ENCODE results near the gene ERCC8.

The ERCC8 gene

DNA sequence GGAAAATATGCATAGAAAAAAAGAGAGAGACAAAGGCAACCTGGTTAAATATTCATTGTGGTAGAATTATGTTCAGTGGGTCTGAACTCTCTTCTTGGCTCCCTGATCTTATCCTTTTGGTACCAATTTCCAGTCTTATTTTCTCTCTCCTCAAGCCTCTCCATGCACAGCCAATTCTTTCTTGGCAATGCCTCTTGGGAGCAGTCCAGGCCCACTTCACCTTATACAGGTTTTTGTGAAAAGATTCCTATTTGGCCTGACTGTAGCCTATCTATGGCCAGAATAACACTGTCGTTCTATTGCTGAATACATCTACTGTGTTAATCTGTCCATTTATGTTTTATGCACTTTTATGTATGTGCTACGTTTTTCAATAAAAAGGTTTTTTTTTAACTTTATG lies 103.5 kb downstream of the ERCC8 start:
- DNase-seq (ENCODE audit: low read depth, low spot score): no peak

DNA sequence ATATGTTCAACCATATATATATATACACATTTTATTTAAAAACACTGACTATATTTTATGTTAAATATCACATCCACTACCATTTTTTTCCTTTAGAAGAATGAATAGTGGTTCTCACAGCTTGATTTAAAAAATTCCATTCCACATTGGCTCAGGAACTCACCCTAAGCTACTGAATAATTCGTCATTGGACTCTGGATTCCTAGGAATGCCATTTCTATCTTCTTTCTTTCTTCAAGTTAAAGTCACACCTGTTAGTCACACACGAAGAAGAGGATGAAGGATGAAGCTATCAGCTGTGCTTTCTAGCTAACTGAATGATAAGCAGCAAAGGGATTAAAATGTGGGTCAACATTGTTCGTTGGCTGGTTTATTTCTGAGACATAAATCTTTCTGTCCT lies 108.7 kb downstream of the ERCC8 start:
- no peak for DNase-seq (ENCODE audit: low read depth, low spot score)

DNA sequence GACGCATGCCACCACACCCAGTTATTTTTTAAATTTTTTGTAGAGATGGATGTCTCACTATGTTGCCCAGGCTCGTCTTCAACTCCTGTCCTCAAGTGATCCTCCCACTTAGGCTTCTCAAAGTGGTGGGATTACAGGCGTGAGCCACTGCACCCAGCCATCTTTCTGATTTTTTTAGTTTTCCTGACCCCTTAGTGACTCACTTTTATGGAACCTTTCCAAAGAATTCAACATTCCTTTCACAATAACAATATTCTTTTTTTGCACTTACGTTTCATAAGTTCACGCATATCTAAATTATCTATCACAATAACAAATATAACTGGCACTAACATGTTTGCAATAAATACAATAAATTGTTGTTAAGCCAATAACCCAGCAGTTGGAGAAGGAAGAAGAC lies 109.3 kb downstream of the ERCC8 start:
- DNase-seq (ENCODE audit: low read depth, low spot score): no peak

DNA sequence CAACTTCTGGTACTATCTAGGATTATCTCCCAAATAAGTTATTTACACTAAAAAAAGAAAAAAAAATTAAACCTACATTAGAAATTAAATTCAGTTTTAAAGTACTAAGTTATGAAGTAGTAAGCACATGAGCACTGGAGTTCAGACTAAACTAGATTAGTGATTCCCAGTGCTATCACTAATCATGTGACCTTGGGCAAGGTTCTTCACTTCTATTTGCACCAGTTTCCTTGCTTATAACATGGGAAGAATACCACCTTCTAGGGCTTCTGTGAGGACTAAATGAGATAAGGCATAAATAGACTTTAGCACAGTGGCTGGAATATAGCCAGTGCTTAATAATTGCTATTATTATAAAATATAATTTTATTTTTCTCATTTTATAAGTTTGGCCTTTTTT lies 111.3 kb downstream of the ERCC8 start:
- no peak for DNase-seq (ENCODE audit: low read depth, low spot score)

DNA sequence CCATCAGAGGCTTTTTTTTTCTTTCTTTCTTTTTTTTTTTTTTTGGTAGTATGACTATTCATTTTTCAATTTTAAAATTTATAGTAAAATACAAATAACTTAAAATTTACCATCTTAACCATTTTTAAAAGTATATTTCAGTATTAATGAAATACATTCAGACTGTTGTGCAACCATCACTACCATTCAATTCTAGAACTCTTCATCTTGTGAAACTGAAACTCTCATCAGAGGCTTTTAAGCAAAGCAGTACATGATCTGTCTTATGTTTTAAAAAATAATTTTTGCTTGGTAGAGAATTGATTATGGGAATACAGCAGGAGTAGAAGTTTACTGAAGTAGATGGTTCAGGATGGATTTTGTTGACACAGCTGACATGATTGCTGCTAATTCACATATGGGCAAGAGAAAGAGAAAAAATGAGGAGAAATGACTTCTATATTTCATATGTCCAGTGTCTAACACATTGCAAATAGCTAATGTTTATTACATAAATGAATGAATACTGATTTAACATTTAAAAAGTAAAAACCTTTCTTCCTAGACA lies 114.2 kb downstream of the ERCC8 start:
- no peak for DNase-seq (ENCODE audit: low read depth, low spot score)

DNA sequence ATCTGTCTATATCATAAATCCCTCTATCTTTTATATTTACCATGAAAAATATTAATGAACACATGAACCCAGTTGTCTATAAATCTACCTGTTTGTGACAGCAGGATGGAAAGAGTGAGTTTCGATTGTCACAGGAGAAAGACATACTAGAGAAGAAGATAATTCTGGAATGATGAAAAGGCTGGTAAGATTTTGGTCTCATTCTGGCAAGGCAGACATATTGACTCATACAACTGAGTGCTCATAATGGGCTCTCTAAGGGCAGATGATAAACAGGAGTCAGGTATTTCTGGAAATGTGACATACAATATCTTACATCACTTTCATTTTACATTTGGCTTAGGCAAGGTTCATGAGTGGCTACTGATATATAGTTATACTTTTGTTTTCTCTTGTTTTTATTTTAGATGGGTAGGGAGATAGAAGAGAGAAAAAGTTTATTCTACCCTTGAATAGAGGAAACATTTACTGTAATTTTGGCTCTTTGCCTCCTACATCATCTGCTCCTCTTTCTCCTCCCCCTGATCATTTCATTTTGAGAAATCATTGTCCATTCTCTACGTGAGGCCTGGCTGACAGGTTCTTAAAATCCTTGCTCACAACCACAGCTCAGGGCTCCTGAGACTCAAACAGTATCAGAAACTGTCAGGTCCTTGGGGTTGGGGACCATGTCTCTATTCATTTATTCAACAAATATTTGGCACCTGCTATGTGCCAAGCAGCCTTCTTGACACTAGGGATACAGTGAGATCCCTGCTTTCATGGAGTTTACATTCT lies 115.2 kb downstream of the ERCC8 start:
- DNase-seq (ENCODE audit: low read depth, low spot score): no peak

DNA sequence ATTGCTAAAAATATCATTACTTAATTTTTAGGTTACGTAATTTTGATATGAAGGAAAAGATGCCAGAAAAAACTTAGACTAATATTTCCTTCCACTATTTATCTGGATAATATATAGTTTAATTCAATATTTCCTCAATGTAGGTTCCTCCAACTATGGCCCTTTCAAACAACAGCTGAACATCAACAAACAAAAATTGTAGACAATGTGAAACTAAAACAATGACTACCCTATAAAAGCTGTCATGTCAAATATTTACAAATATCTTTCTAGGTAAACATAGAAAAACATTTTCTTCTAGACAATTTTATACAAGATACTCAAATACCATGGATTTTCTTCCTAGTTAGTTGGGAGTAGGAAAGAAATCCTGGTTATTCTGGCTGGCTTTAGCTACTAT lies 117.7 kb downstream of the ERCC8 start:
- DNase-seq (ENCODE audit: low read depth, low spot score): no peak

DNA sequence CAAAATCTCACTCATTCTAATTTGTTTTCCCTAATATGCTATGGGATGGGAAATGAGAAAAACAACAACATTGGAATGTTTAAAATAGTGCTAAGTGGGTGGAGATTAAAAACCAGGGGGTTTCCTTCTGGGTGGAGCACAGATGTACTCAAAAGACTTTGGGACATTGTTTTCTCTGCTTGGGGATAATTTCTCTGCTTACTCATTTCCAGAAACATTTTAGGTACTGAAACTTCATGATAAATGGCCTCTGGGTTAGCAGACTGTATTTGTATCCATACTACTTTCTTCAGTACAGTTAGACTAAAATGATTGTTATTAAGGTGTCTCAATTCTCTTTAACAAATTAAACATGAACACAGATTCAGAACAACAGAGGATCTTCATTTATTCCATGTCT lies 118.2 kb downstream of the ERCC8 start:
- no peak for DNase-seq (ENCODE audit: low read depth, low spot score)

Data from iPS DF 19.7 (cell line).